H9 (cell line): Measurements from ENCODE around the gene PTPRK. TPM values are rescaled to one million over a fixed set of nuclear protein-coding genes. Genes with fewer than 3 reads are reported as not detected.

Experiments used
- DNase-seq: peaks from one replicate; pipeline ENCODE4 v3.0.0-alpha.2; 2017
- H2AFZ ChIP-seq: one replicate; pipeline ENCODE4 v1.6.1; 2013; ENCODE audit warnings: mild to moderate bottlenecking, low read length, control low read depth, moderate library complexity
- H2AK5ac ChIP-seq: 2 replicates; pipeline ENCODE4 v1.6.1; 2013; ENCODE audit warnings: low read length, control low read depth, mixed read lengths; ENCODE audit not compliant: insufficient read length
- H2BK120ac ChIP-seq: one replicate; pipeline ENCODE4 v1.6.1; 2013; ENCODE audit warnings: low read depth, mild to moderate bottlenecking, low read length, control low read depth, inconsistent platforms; ENCODE audit not compliant: poor library complexity, severe bottlenecking
- H2BK12ac ChIP-seq: 2 replicates; pipeline ENCODE4 v1.6.1; 2013; ENCODE audit warnings: low read length, control low read depth, mixed read lengths, low read depth; ENCODE audit not compliant: insufficient read length
- H2BK15ac ChIP-seq: 2 replicates; pipeline ENCODE4 v1.6.1; 2013; ENCODE audit warnings: low read depth, low read length, control low read depth
- H2BK20ac ChIP-seq: one replicate; pipeline ENCODE4 v1.6.1; 2013; ENCODE audit warnings: low read depth, mild to moderate bottlenecking, low read length, control low read depth, inconsistent platforms; ENCODE audit not compliant: poor library complexity, severe bottlenecking
- H2BK5ac ChIP-seq: 2 replicates; pipeline ENCODE4 v1.6.1; 2013; ENCODE audit warnings: low read length, control low read depth, mixed read lengths; ENCODE audit not compliant: insufficient read length
- H3K14ac ChIP-seq: 2 replicates; pipeline ENCODE4 v1.6.1; 2013; ENCODE audit warnings: low read length, control low read depth; ENCODE audit not compliant: insufficient read depth
- H3K18ac ChIP-seq: 2 replicates; pipeline ENCODE4 v1.6.1; 2013; ENCODE audit warnings: low read depth, mild to moderate bottlenecking, mixed read lengths, low read length, control low read depth; ENCODE audit not compliant: insufficient read length
- H3K23ac ChIP-seq: 2 replicates; pipeline ENCODE4 v1.6.1; 2013; ENCODE audit warnings: low read length, control low read depth, mixed read lengths, low read depth; ENCODE audit not compliant: insufficient read length
- H3K23me2 ChIP-seq: 2 replicates; pipeline ENCODE4 v1.6.1; 2013; ENCODE audit warnings: low read depth, mild to moderate bottlenecking, mixed read lengths, low read length, control low read depth; ENCODE audit not compliant: insufficient read length, poor library complexity, severe bottlenecking
- H3K27ac ChIP-seq: 2 replicates; pipeline ENCODE4 v1.5.1; 2013; ENCODE audit warnings: low read length, control low read depth, mixed read lengths, low read depth; ENCODE audit not compliant: insufficient read length
- H3K27me3 ChIP-seq: 2 replicates; pipeline ENCODE4 v1.6.1; 2013; ENCODE audit warnings: low read length, control low read depth, inconsistent platforms; ENCODE audit not compliant: insufficient read depth
- H3K4ac ChIP-seq: 2 replicates; pipeline ENCODE4 v1.6.1; 2013; ENCODE audit warnings: low read depth, mild to moderate bottlenecking, control low read depth, inconsistent platforms, low read length, moderate library complexity
- H3K4me1 ChIP-seq: 2 replicates; pipeline ENCODE4 v1.6.1; 2013; ENCODE audit warnings: low read length, control low read depth, inconsistent platforms; ENCODE audit not compliant: insufficient read depth
- H3K4me2 ChIP-seq: 2 replicates; pipeline ENCODE4 v1.6.1; 2013; ENCODE audit warnings: low read length, control low read depth, mixed read lengths; ENCODE audit not compliant: insufficient read length, insufficient read depth
- H3K56ac ChIP-seq: 2 replicates; pipeline ENCODE4 v1.6.1; 2013; ENCODE audit warnings: low read depth, mild to moderate bottlenecking, mixed read lengths, low read length, control low read depth; ENCODE audit not compliant: insufficient read length
- H3K79me1 ChIP-seq: 2 replicates; pipeline ENCODE4 v1.6.1; 2013; ENCODE audit warnings: low read depth, mild to moderate bottlenecking, moderate library complexity, low read length, control low read depth, inconsistent platforms; ENCODE audit not compliant: insufficient read depth, poor library complexity, severe bottlenecking
- H3K79me2 ChIP-seq: 2 replicates; pipeline ENCODE4 v1.6.1; 2013; ENCODE audit warnings: low read length, control low read depth, inconsistent platforms; ENCODE audit not compliant: insufficient read depth
- H3K9ac ChIP-seq: 2 replicates; pipeline ENCODE4 v1.6.1; 2013; ENCODE audit warnings: low read length, control low read depth, mixed read lengths; ENCODE audit not compliant: insufficient read length; ENCODE audit errors: extremely low read depth
- H3K9me3 ChIP-seq: one replicate; pipeline ENCODE4 v1.6.1; 2013; ENCODE audit warnings: low read depth, low read length, inconsistent platforms; ENCODE audit not compliant: control insufficient read depth
- H3T11ph ChIP-seq: one replicate; pipeline ENCODE4 v1.6.1; 2013; ENCODE audit warnings: mild to moderate bottlenecking, low read length, control low read depth, inconsistent platforms
- H4K20me1 ChIP-seq: one replicate; pipeline ENCODE4 v1.6.1; 2013; ENCODE audit not compliant: control insufficient read depth, insufficient read length, insufficient read depth
- H4K5ac ChIP-seq: 2 replicates; pipeline ENCODE4 v1.6.1; 2013; ENCODE audit warnings: low read depth, mild to moderate bottlenecking, mixed read lengths, low read length, control low read depth; ENCODE audit not compliant: insufficient read length
- H4K8ac ChIP-seq: replicated peaks from 2 replicates; pipeline ENCODE4 v1.6.1; 2013; ENCODE audit warnings: low read length, control low read depth, mixed read lengths, low read depth; ENCODE audit not compliant: insufficient read length
- H4K91ac ChIP-seq: 2 replicates; pipeline ENCODE4 v1.6.1; 2013; ENCODE audit warnings: low read depth, mild to moderate bottlenecking, moderate library complexity, mixed read lengths, low read length, control low read depth; ENCODE audit not compliant: insufficient read length
- H3K27ac Mint-ChIP-seq, 3 experiments: 2 replicates in 2 of 3; 3 replicates in 1 of 3; pipeline ENCODE4 v1.8.0; 2020 to 2021; ENCODE audit warnings: mixed read lengths in 3 of 3, mild to moderate bottlenecking in 1 of 3, moderate library complexity in 1 of 3
- H3K27me3 Mint-ChIP-seq: 2 replicates; pipeline ENCODE4 v1.8.0; 2021; ENCODE audit warnings: low read depth, mild to moderate bottlenecking, moderate library complexity, mixed read lengths
- H3K36me3 Mint-ChIP-seq, 3 experiments: 2 replicates in 2 of 3; 3 replicates in 1 of 3; pipeline ENCODE4 v1.8.0; 2020 to 2021; ENCODE audit warnings: low read depth in 3 of 3, mixed read lengths in 3 of 3; ENCODE audit not compliant: insufficient read depth in 1 of 3
- H3K4me1 Mint-ChIP-seq, 2 experiments: 2 replicates each; pipeline ENCODE4 v1.8.0; 2020; ENCODE audit warnings: mixed read lengths in 2 of 2
- H3K4me3 Mint-ChIP-seq, 2 experiments: 2 replicates in 1 of 2; 3 replicates in 1 of 2; pipeline ENCODE4 v1.8.0; 2020 to 2021; ENCODE audit warnings: mild to moderate bottlenecking in 2 of 2, mixed read lengths in 2 of 2, moderate library complexity in 1 of 2
- H3K9me3 Mint-ChIP-seq, 2 experiments: 2 replicates in 1 of 2; 3 replicates in 1 of 2; pipeline ENCODE4 v1.8.0; 2020; ENCODE audit warnings: mild to moderate bottlenecking in 2 of 2, mixed read lengths in 2 of 2, moderate library complexity in 1 of 2
- CTCF ChIP-seq: fragments of 200-600 bp; sonication (generic); conservative IDR thresholded peaks from 3 replicates; pipeline ENCODE4 v1.8.0; 2021; ENCODE audit warnings: antibody characterized with exemption, mild to moderate bottlenecking
- WGBS: extraction: QIAGEN DNeasy Blood & Tissue Kit; methylation state at CpG from one replicate; pipeline ENCODE4 v1.1.7; 2013; ENCODE audit warnings: missing lambda C conversion rate, low lambda C conversion rate, mixed read lengths; ENCODE audit not compliant: insufficient read length; ENCODE audit errors: extremely low coverage; 5-methylcytosine and 5-hydroxymethylcytosine counted together
- total RNA-seq: library from RNA; stranded (reverse); gene quantifications from 2 replicates; pipeline ENCODE4 v1.2.1, GENCODE V29; 2021

The PTPRK gene
- total RNA-seq, 1 experiment from 2014 or later: 47.9 TPM

DNA sequence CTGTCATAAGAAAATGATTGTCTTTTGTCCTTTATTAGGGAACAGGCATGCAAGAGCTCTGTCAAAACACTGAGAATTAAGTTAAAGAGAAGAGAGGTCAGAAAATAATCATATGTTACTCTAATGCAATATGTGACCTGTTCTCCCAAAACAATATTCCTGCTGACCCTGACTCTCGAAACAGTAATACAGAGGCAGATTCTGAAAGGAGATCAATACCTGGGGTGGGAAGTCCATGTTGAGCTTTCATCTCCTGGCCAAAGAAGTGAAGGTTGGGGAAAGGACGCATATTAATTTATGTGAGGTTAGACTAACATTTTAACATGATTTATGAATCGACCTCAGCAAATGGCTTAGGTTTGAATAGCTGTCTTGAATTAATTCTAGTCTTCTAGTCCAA is 243.0 kb downstream of the PTPRK start:
- H3K9ac ChIP-seq: no peak overlapping the region
- TF ChIP-seq CTCF: no peak
- no peak overlapping the region for H3K4me2 ChIP-seq
- H3K27me3 ChIP-seq: no peaks in the 10 kb centered on the region
- H3K27me3 Mint-ChIP-seq: no peaks in the 10 kb centered on the region
- no peaks in the 10 kb centered on the region for H3K9me3 Mint-ChIP-seq
- peaks cover 2% of the 10 kb centered on the region for H3K79me1 ChIP-seq
- no peaks in the 10 kb centered on the region for H3K23me2 ChIP-seq
- H3K4me3 Mint-ChIP-seq: no peak overlapping the region
- H2BK120ac ChIP-seq: no peak overlapping the region
- H2BK12ac ChIP-seq: no peak overlapping the region
- no peak overlapping the region for H3K14ac ChIP-seq
- H2BK5ac ChIP-seq: no peak overlapping the region
- H3K79me2 ChIP-seq: no peaks in the 10 kb centered on the region
- H4K91ac ChIP-seq: no peak overlapping the region
- H3K23ac ChIP-seq: no peak overlapping the region
- no peak overlapping the region for H2AFZ ChIP-seq
- H4K8ac ChIP-seq: no peak overlapping the region
- H2BK20ac ChIP-seq: no peak overlapping the region
- H2AK5ac ChIP-seq: no peak overlapping the region
- H3K9me3 ChIP-seq: no peaks in the 10 kb centered on the region
- no peak overlapping the region for H3K56ac ChIP-seq
- H4K20me1 ChIP-seq: no peaks in the 10 kb centered on the region
- H2BK15ac ChIP-seq: no peak overlapping the region
- no peak overlapping the region for H3T11ph ChIP-seq
- H3K36me3 Mint-ChIP-seq: no peaks in the 10 kb centered on the region; a peak in 1 of 7 replicates
- peaks cover 4% of the 10 kb centered on the region; the same call in 1 of the 2 replicates for H3K4me1 ChIP-seq
- no peak overlapping the region for H3K18ac ChIP-seq
- no peak for DNase-seq
- no peak overlapping the region for H4K5ac ChIP-seq
- no peak overlapping the region for H3K27ac ChIP-seq
- H3K4ac ChIP-seq: no peak overlapping the region
- H3K27ac Mint-ChIP-seq: no peak overlapping the region
- peaks cover 22 to 30% of the 10 kb centered on the region in 2 experiments for H3K4me1 Mint-ChIP-seq
- no CpG with 5 or more reads among the region's 3 CpGs for WGBS
